Left lung (tissue), 10 donors: Measurements from ENCODE around the gene NBAS. TPM values are rescaled to one million over a fixed set of nuclear protein-coding genes. Genes with fewer than 3 reads are reported as not detected.

Source experiments
- ATAC-seq: fragments of 200-7000 bp; cut with Tn5 transposase; one replicate; pipeline ENCODE4 v1.9.1; 2020; ENCODE audit warnings: moderate library complexity
- DNase-seq, 4 donors: peaks; one replicate each; pipeline ENCODE4 v3.0.0-alpha.2; 2013 to 2020
- H3K27ac ChIP-seq, 2 donors: fragments of 200-600 bp; sonication (generic) in 1 of 2; one replicate each; pipeline versions ENCODE4 v1.5.0 to v1.8.0; 2020 to 2021
- H3K27me3 ChIP-seq, 2 donors: fragments of 200-600 bp; sonication (generic) in 1 of 2; one replicate each; pipeline versions ENCODE4 v1.5.0 to v1.8.0; 2020 to 2021
- H3K36me3 ChIP-seq, 2 donors: fragments of 200-600 bp; sonication (generic) in 1 of 2; one replicate each; pipeline versions ENCODE4 v1.5.0 to v1.8.0; 2020 to 2021
- H3K4me1 ChIP-seq, 2 donors: fragments of 200-600 bp; one replicate each; pipeline ENCODE4 v1.8.0; 2021
- H3K4me3 ChIP-seq, 2 donors: fragments of 200-600 bp; sonication (generic) in 1 of 2; one replicate each; pipeline versions ENCODE4 v1.5.0 to v1.8.0; 2020 to 2021; ENCODE audit warnings: mild to moderate bottlenecking in 1 of 2
- H3K9me3 ChIP-seq, 2 donors: fragments of 200-600 bp; sonication (generic) in 1 of 2; one replicate each; pipeline versions ENCODE4 v1.5.0 to v1.8.0; 2020 to 2021
- CTCF ChIP-seq, 2 donors: fragments of 200-600 bp; sonication (generic) in 1 of 2; IDR thresholded peaks; one replicate each; pipeline versions ENCODE4 v1.5.0 to v1.8.0; 2021; ENCODE audit warnings: antibody characterized with exemption in 2 of 2
- intact Hi-C, 2 donors: fragments of 100-400 bp; cut with DNase I; formaldehyde crosslinking; loops; one replicate each; pipeline versions ENCODE4 v1.11.2 to v1.14.2; 2022
- polyA plus RNA-seq, 6 donors: library from polyadenylated mRNA; unstranded; fragments of 120-200 nt; gene quantifications; one replicate each; pipeline ENCODE4 v1.2.1, GENCODE V29; 2013; ENCODE audit not compliant: insufficient read length in 6 of 6
- total RNA-seq, 2 donors: library from RNA; stranded (reverse); fragmentation: NEBNext Ultra II Directional; extraction: Animal tissue kit (Norgen Biotek cat#: 25700); gene quantifications; one replicate each; pipeline ENCODE4 v1.2.1, GENCODE V29; 2021
- donor health status: DM: no; HTN: yes; CAD: no.
- donor health status: DM: no; HTN: no; CAD: no.

The NBAS gene
- total and polyA plus RNA-seq, 8 donors = 36.6 to 57.4 (median 46.3) TPM

- H3K36me3 ChIP-seq = peaks cover 0 to 23% of the 10 kb centered on the region in 2 donors
- no peak overlapping the region for H3K27ac ChIP-seq
- no peak for TF ChIP-seq CTCF (IDR thresholded peaks at IDR 0.05)
- H3K4me1 ChIP-seq = no peaks in the 10 kb centered on the region
- intact Hi-C loops = no loop called here
- no peaks in the 10 kb centered on the region for H3K27me3 ChIP-seq
- DNase-seq (no peak), ATAC-seq (no peak)
- H3K4me3 ChIP-seq = no peak overlapping the region
- H3K9me3 ChIP-seq = no peaks in the 10 kb centered on the region
These were observed 21.1 kb downstream of the NBAS start for GRCh38 chr2:15539999-15540398.

- no peaks in the 10 kb centered on the region for H3K27me3 ChIP-seq
- H3K27ac ChIP-seq = no peak overlapping the region
- H3K4me3 ChIP-seq = no peak overlapping the region
- intact Hi-C loops = no loop called here
- DNase-seq (no peak), ATAC-seq (no peak)
- H3K9me3 ChIP-seq = no peaks in the 10 kb centered on the region
- H3K36me3 ChIP-seq = peaks cover 0 to 35% of the 10 kb centered on the region in 2 donors
- TF ChIP-seq CTCF (IDR thresholded peaks at IDR 0.05) = no peak
- H3K4me1 ChIP-seq = no peaks in the 10 kb centered on the region
These were observed 22.3 kb downstream of the NBAS start for GRCh38 chr2:15538792-15539191.

GRCh38 chr2:15533860-15534480 is 27.2 kb downstream of the NBAS start:
- Histone ChIP-seq H3K27me3 (no peaks in the 10 kb centered on the region), H3K36me3 (peaks cover 0 to 50% of the 10 kb centered on the region in 2 donors), H3K9me3 (no peaks in the 10 kb centered on the region), H3K4me3 (no peak overlapping the region), H3K27ac (no peak overlapping the region), H3K4me1 (no peaks in the 10 kb centered on the region)
- intact Hi-C loops = no loop called here
- DNase-seq (no peak), ATAC-seq (no peak)
- no peak for TF ChIP-seq CTCF (IDR thresholded peaks at IDR 0.05)

GRCh38 chr2:15532996-15533395 is 28.1 kb downstream of the NBAS start:
- no peak overlapping the region for H3K4me3 ChIP-seq
- no peaks in the 10 kb centered on the region for H3K4me1 ChIP-seq
- H3K27ac ChIP-seq = no peak overlapping the region
- peaks cover 0 to 40% of the 10 kb centered on the region in 2 donors for H3K36me3 ChIP-seq
- no peak for TF ChIP-seq CTCF (IDR thresholded peaks at IDR 0.05)
- H3K27me3 ChIP-seq = no peaks in the 10 kb centered on the region
- ATAC-seq (no peak), DNase-seq (no peak)
- intact Hi-C loops = no loop called here
- H3K9me3 ChIP-seq = no peaks in the 10 kb centered on the region

- Histone ChIP-seq H3K27me3 (no peaks in the 10 kb centered on the region), H3K4me3 (no peak overlapping the region), H3K4me1 (no peaks in the 10 kb centered on the region), H3K36me3 (peaks cover 0 to 40% of the 10 kb centered on the region in 2 donors), H3K27ac (no peak overlapping the region), H3K9me3 (no peaks in the 10 kb centered on the region)
- ATAC-seq = no peak
- no peak for DNase-seq
- TF ChIP-seq CTCF (IDR thresholded peaks at IDR 0.05) = no peak
- intact Hi-C loops = no loop called here
These were observed 29.9 kb downstream of the NBAS start for GRCh38 chr2:15531095-15531854.
